ENCODE measurements around the gene RRAGC.
"Not testable (repeated sequence)": the region's sequence is repeated elsewhere in the genome, so short reads cannot be mapped to it uniquely, and the experiment has no call there.

Gene RRAGC

GRCh38 chr1:38872401-38873026 is 12.9 kb upstream of the RRAGC start:
- H3K4me1 Mint-ChIP-seq: peaks cover 23% of the 10 kb centered on the region
- H3K27ac Mint-ChIP-seq: peak overlapping the region; percentile 59
- H3K36me3 Mint-ChIP-seq: peaks cover 8% of the 10 kb centered on the region
- H3K9me3 Mint-ChIP-seq: no peaks in the 10 kb centered on the region
- peak overlapping the region; percentile 89 for H3K4me3 Mint-ChIP-seq
- no peaks in the 10 kb centered on the region for H3K27me3 Mint-ChIP-seq
- ATAC-seq: peak; percentile 46

GRCh38 chr1:38870996-38871395 is 11.4 kb upstream of the RRAGC start:
- H3K36me3 Mint-ChIP-seq: peaks cover 9% of the 10 kb centered on the region
- H3K27me3 Mint-ChIP-seq: no peaks in the 10 kb centered on the region
- peaks cover 25% of the 10 kb centered on the region for H3K4me1 Mint-ChIP-seq
- H3K9me3 Mint-ChIP-seq: no peaks in the 10 kb centered on the region
- no peak overlapping the region for H3K27ac Mint-ChIP-seq
- no peak overlapping the region for H3K4me3 Mint-ChIP-seq
- ATAC-seq: no peak

- Mint-ChIP-seq H3K36me3 (peaks cover 15% of the 10 kb centered on the region), H3K27me3 (no peaks in the 10 kb centered on the region), H3K9me3 (no peaks in the 10 kb centered on the region), H3K4me1 (peaks cover 36% of the 10 kb centered on the region), H3K4me3 (no peak overlapping the region), H3K27ac (no peak overlapping the region)
- ATAC-seq: no peak
These were observed 7.6 kb upstream of the RRAGC start for GRCh38 chr1:38867208-38867607.

GRCh38 chr1:38865112-38865715 is 5.6 kb upstream of the RRAGC start:
- no peak for ATAC-seq
- Mint-ChIP-seq H3K36me3 (peaks cover 15% of the 10 kb centered on the region), H3K4me3 (no peak overlapping the region), H3K4me1 (peaks cover 36% of the 10 kb centered on the region), H3K27ac (no peak overlapping the region), H3K27me3 (no peaks in the 10 kb centered on the region), H3K9me3 (no peaks in the 10 kb centered on the region)

- Mint-ChIP-seq H3K4me1 (peaks cover 41% of the 10 kb centered on the region), H3K4me3 (peak overlapping the region; percentile 90), H3K9me3 (no peaks in the 10 kb centered on the region), H3K27me3 (no peaks in the 10 kb centered on the region), H3K27ac (peak overlapping the region; percentile 76), H3K36me3 (peaks cover 16% of the 10 kb centered on the region)
- no peak for ATAC-seq
These were observed 853 bp upstream of the RRAGC start for GRCh38 chr1:38860454-38860795.

GRCh38 chr1:38858833-38859560 is 575 bp downstream of the RRAGC start:
- Mint-ChIP-seq H3K27me3 (no peaks in the 10 kb centered on the region), H3K36me3 (peaks cover 26% of the 10 kb centered on the region), H3K4me1 (peaks cover 51% of the 10 kb centered on the region), H3K27ac (peak overlapping the region; percentile 76), H3K4me3 (peak overlapping the region; percentile 90), H3K9me3 (no peaks in the 10 kb centered on the region)
- ATAC-seq: peak; percentile 78

GRCh38 chr1:38852780-38853179 is 6.8 kb downstream of the RRAGC start:
- Mint-ChIP-seq H3K4me1 (peaks cover 43% of the 10 kb centered on the region), H3K9me3 (no peaks in the 10 kb centered on the region), H3K36me3 (peaks cover 62% of the 10 kb centered on the region), H3K27ac (peak overlapping the region; percentile 78), H3K4me3 (peak overlapping the region; percentile 45), H3K27me3 (no peaks in the 10 kb centered on the region)
- peak; percentile 89 for ATAC-seq

GRCh38 chr1:38848071-38848470 is 11.5 kb downstream of the RRAGC start:
- Mint-ChIP-seq H3K27me3 (no peaks in the 10 kb centered on the region), H3K4me1 (peaks cover 26% of the 10 kb centered on the region), H3K4me3 (no peak overlapping the region), H3K27ac (peak overlapping the region; percentile 72), H3K9me3 (no peaks in the 10 kb centered on the region), H3K36me3 (peaks cover 62% of the 10 kb centered on the region)
- ATAC-seq: peak; percentile 68

- H3K36me3 Mint-ChIP-seq: peaks cover 55% of the 10 kb centered on the region
- H3K9me3 Mint-ChIP-seq: no peaks in the 10 kb centered on the region
- peaks cover 18% of the 10 kb centered on the region for H3K4me1 Mint-ChIP-seq
- no peaks in the 10 kb centered on the region for H3K27me3 Mint-ChIP-seq
- H3K27ac Mint-ChIP-seq: no peak overlapping the region
- no peak overlapping the region for H3K4me3 Mint-ChIP-seq
- no peak for ATAC-seq
These were observed 13.4 kb downstream of the RRAGC start for GRCh38 chr1:38846210-38846609.

GRCh38 chr1:38845088-38845487 is 14.5 kb downstream of the RRAGC start:
- peaks cover 53% of the 10 kb centered on the region for H3K36me3 Mint-ChIP-seq
- not testable (repeated sequence) for ATAC-seq, H3K27ac Mint-ChIP-seq, H3K27me3 Mint-ChIP-seq, H3K4me3 Mint-ChIP-seq, H3K9me3 Mint-ChIP-seq
- peaks cover 18% of the 10 kb centered on the region for H3K4me1 Mint-ChIP-seq

GRCh38 chr1:38840281-38840680 is 19.3 kb downstream of the RRAGC start:
- Mint-ChIP-seq H3K27me3 (no peaks in the 10 kb centered on the region), H3K4me3 (no peak overlapping the region), H3K9me3 (no peaks in the 10 kb centered on the region), H3K27ac (no peak overlapping the region), H3K4me1 (peaks cover 8% of the 10 kb centered on the region), H3K36me3 (peaks cover 50% of the 10 kb centered on the region)
- ATAC-seq: no peak

- Mint-ChIP-seq H3K4me3 (no peak overlapping the region), H3K27ac (no peak overlapping the region), H3K36me3 (peaks cover 40% of the 10 kb centered on the region), H3K4me1 (peaks cover 6% of the 10 kb centered on the region), H3K9me3 (no peaks in the 10 kb centered on the region), H3K27me3 (no peaks in the 10 kb centered on the region)
- ATAC-seq: no peak
These were observed 20.2 kb downstream of the RRAGC start for GRCh38 chr1:38839363-38839762.

- H3K27ac Mint-ChIP-seq, H3K27me3 Mint-ChIP-seq, H3K9me3 Mint-ChIP-seq, H3K4me1 Mint-ChIP-seq, ATAC-seq, H3K4me3 Mint-ChIP-seq: not testable (repeated sequence)
- peaks cover 27% of the 10 kb centered on the region for H3K36me3 Mint-ChIP-seq
These were observed 23.3 kb downstream of the RRAGC start for GRCh38 chr1:38836316-38836715.

- Mint-ChIP-seq H3K4me3 (no peak overlapping the region), H3K4me1 (no peaks in the 10 kb centered on the region), H3K36me3 (peaks cover 22% of the 10 kb centered on the region), H3K27me3 (peaks cover 11% of the 10 kb centered on the region), H3K9me3 (no peaks in the 10 kb centered on the region), H3K27ac (no peak overlapping the region)
- ATAC-seq: peak; percentile 90
These were observed 24.4 kb downstream of the RRAGC start for GRCh38 chr1:38834937-38835827.

- no peak overlapping the region for H3K4me3 Mint-ChIP-seq
- H3K27ac Mint-ChIP-seq: no peak overlapping the region
- no peak for ATAC-seq
- H3K9me3 Mint-ChIP-seq: no peaks in the 10 kb centered on the region
- peaks cover 17% of the 10 kb centered on the region for H3K36me3 Mint-ChIP-seq
- H3K4me1 Mint-ChIP-seq: no peaks in the 10 kb centered on the region
- peaks cover 18% of the 10 kb centered on the region for H3K27me3 Mint-ChIP-seq
These were observed 25.3 kb downstream of the RRAGC start for GRCh38 chr1:38834221-38834782.

Data from stimulated activated memory B cell treated with anti-CD40 and anti-IgM and Interleukin-4, amounts not matched to agents 10 μg/mL and 1 μg/mL and 100 μg/mL, for 72 hours (primary cell).